GM20431 (cell line): ENCODE results near the gene PADI1.

ENCODE experiments used
- in situ Hi-C: fragments of 300-500 bp; cut with MseI, MboI; formaldehyde crosslinking; loops from one replicate; pipeline ENCODE4 v1.15.0; 2020; ENCODE audit warnings: low sequenced_read_pairs; ENCODE audit not compliant: unreplicated experiment

Gene PADI1

DNA sequence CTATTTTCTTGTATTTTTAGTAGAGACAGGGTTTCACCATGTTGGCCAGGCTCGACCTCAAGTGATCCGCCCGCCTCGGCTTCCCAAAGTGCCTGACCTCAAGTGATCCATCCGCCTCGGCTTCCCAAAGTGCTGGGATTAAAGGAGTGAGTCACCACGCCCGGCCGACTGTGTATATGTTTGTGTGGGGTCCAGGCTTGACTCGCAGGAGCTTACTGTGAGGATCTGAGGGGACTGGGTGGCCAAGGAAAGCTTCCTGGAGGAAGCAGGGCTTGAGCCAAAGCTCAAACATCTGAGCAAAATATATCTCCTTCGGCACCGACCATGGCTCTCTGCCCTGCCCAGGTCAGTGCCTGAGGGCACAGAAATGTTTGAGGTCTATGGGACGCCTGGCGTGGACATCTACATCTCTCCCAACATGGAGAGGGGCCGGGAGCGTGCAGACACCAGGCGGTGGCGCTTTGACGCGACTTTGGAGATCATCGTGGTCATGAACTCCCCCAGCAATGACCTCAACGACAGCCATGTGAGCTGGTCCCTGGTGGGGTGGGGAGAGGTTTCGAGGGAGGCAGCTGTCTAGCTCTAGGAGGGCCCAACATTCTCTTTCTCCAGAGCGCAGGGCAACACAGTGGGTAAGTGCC, 54.4 kb downstream of the PADI1 start:
- in situ Hi-C loops, result no loop called here

GRCh38 chr1:17260264-17260663, 55.3 kb downstream of the PADI1 start:
- in situ Hi-C loops, result no loop called here

DNA sequence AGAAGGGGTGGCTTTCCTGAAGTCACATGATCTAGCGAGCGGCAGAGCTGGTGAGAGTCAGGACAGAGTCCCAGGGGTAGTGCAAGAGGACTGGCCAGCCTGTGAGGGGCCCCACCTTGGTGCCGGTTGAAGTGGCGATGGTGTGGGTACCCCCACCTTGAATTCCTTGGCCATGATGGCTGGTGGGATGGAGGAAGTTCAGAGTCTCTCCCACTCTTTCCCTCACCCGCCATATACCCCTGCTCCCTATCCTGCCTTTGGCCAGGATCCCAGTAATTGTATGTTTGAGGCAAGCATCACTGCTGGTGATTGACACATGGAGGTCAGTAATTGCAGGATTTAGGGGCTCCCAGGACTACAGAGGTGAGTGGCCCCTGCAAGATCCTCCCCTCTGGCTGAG, 55.8 kb downstream of the PADI1 start:
- in situ Hi-C loops, result no loop called here

- in situ Hi-C loops, result no loop called here
These were observed 59.0 kb downstream of the PADI1 start for GRCh38 chr1:17263936-17264335.

GRCh38 chr1:17264470-17264869, 59.5 kb downstream of the PADI1 start:
- in situ Hi-C loops, result no loop called here

DNA sequence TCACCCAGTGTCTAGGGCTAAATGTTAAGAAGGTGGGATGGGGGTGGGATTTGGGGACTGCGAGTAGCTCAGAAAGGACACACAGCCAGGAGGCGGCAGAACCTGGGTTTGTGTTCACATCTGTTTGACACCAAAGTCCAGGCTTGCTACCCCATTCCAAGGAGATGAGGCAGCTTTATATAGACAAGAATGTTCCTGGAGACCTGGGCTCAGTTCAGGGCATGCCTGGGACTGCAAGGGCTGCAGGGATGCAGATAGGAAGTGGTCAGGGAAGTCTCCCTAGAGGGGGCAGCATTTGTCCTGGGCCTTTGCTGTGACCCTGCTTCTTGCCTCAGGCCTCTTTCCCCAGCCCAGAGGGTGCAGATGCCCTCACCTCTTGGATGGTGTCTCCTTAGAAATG, 60.2 kb downstream of the PADI1 start:
- in situ Hi-C loops, result no loop called here

DNA sequence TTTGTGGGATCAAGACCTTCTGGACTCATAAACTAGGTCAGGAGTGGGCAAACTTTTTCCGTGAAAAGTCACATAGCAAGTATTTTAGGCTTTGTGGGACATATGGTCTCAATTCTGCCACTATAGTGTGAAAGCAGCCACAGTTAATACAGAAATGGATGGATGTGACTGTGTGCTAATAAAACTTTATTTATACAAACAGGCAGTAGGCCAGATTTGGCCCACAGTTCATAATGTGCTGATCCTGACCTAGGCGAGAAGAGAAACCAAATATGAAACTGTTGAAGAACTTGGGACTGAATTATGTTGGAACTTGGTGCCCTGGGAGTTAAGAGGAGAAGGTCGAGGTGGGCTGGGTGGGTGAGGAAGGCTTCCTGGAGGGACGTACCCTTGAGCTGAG, 61.0 kb downstream of the PADI1 start:
- in situ Hi-C loops, result no loop called here

DNA sequence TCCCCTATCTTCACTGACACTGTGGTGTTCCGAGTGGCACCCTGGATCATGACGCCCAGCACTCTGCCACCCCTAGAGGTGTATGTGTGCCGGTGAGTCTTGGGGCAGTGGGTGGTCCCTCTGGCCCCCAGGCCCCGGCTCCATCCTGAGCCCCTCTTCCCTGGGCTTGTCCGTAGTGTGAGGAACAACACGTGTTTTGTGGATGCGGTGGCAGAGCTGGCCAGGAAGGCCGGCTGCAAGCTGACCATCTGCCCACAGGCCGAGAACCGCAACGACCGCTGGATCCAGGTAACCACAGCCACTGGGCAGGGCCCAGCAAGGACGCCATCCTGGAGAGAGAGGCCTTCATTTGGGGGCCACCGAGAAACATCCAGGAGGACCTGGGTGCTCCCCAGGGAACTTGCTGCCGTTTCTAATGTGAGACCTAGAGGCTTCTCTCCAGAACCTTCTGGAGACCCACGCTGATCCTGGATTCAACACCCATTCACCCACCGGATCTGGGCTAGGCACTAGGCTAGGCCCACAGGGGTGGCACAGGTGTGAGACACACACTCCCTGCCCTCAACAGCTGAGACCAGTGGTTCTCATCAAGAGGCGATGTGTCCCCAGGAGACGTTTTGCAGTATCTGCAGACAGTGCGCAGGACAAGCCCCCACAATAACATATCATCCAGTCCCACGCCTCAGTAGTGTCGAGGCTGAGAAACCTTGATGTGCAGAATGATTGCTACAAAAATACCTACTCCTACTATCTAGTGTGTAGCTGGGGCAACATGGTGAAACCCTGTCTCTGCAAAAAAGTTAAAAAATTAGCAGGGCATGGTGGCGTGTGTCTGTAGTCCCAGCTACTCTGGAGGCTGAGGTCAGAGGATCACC, 66.2 kb downstream of the PADI1 start:
- in situ Hi-C loops, result no loop called here

GRCh38 chr1:17272066-17272465, 67.1 kb downstream of the PADI1 start:
- in situ Hi-C loops, result no loop called here

DNA sequence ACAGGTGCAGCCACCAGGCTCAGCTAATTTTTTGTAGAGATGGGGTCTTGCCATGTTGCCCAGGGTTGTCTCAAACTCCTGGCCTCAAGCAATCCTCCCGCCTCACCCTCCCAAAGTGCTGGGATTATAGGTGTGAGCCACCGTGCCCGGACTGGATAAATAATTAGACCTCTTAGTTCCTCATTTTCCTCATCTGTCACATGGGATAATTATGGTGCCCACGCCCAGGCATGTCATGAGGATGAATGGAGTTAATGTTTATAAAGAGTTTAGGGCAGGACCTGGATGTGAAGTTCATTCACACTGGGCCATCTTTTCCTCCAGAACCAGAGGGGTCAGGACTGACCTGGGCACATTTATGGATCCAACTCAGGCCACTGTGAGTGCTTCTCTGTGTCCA, 67.7 kb downstream of the PADI1 start:
- in situ Hi-C loops, result no loop called here

- in situ Hi-C loops, result no loop called here
These were observed 68.2 kb downstream of the PADI1 start for GRCh38 chr1:17273096-17273495.

DNA sequence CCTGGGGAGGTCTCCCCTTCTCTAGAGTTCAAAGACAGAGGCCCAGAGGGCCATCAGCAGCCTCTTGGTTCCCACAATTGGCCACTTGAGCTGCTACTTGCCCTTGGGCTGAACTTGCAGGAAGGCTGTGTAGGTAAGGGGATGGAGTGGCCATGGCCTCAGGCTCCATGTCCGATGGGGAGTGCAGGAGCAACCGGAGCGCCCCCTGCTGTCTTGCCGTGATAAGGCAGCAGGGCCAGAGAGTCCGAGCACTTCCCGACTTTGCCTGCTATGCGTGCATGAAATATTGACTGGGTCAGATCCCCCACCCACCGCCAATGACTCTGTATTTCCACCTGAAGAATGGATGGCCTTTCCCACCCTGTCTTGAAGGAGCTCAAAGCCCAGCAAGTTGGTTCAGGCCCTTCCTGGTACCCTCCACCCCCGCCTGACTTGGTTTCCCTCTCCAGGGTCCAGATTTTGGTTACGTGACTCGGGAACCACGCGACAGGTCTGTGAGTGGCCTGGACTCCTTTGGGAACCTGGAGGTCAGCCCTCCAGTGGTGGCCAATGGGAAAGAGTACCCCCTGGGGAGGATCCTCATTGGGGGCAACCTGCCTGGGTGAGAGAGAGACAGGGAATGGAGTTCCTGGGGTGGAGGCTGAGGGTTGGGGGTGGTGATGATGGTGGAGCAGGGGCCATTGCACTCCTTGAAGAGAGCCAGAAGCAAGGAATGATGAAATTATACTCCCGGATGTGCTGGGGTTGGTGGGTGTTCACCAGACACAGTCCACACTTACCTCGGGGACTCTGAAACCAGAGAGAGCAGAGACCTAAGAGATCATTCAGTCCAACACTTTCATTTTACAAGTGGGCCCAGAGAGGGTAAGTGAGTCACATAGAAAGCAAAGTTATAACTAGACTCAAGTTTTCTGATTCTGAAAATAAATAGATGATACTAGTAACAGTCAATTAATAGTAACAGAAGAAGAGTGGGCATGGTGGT, 69.5 kb downstream of the PADI1 start:
- in situ Hi-C loops, result no loop called here

- in situ Hi-C loops, result no loop called here
These were observed 71.6 kb downstream of the PADI1 start for GRCh38 chr1:17276568-17276967.

GRCh38 chr1:17277511-17278159, 72.7 kb downstream of the PADI1 start:
- in situ Hi-C loops, result no loop called here

- in situ Hi-C loops, result no loop called here
These were observed 74.3 kb downstream of the PADI1 start for GRCh38 chr1:17278996-17279830.

DNA sequence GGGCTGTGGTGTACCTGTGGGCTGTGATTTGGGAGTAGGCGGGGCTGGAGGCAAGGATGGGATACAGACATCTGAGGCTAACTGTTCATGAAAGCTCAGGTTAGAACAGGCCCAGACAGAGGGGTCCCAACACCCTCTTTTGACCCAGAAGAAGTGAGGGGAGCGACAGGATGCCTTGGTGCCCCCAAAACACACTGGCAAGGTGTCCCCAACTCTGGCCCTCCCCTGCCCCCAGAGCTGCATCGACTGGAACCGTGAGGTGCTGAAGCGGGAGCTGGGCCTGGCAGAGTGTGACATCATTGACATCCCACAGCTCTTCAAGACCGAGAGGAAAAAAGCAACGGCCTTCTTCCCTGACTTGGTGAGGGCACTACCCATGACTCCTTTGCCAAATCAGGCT, 75.5 kb downstream of the PADI1 start:
- in situ Hi-C loops, result no loop called here

- in situ Hi-C loops, result no loop called here
These were observed 76.0 kb downstream of the PADI1 start for GRCh38 chr1:17280894-17281293.

DNA sequence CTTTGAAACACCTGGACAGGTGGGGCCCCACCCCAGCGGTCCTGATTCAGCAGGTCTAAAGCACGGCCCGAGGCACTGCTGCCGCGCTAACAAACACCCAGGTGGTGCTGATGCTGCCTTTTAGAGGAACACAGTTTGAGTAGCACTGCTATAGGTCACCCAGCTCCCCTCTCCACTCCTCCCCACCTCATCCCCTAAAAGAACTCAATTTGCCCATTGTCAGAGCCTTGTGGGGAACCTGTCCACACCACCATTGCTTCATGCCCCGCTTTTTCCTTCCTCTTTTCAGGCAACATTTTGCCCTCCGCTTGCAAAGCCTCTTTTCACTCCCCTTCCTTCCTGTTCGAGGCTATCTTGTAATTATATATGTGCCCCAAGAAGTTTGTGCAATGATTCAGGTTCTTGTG, 76.8 kb downstream of the PADI1 start:
- in situ Hi-C loops, result no loop called here

DNA sequence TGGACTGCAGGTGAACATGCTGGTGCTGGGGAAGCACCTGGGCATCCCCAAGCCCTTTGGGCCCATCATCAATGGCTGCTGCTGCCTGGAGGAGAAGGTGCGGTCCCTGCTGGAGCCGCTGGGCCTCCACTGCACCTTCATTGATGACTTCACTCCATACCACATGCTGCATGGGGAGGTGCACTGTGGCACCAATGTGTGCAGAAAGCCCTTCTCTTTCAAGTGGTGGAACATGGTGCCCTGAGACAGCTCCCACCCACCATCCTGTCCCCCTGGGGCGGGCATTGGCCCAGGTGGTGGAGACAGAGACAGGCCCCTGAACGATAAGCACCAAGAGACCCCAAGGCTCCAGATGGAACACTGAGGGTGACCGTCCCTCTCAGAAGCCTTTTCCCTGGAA, 77.9 kb downstream of the PADI1 start:
- in situ Hi-C loops, result no loop called here
